WERI-Rb-1 (cell line): ENCODE data around the gene NHLRC2.
"Not testable (repeated sequence)": the region's sequence is repeated elsewhere in the genome, so short reads cannot be mapped to it uniquely, and the experiment has no call there.

Source experiments
- DNase-seq: peaks from one replicate; pipeline ENCODE4 v3.0.0-alpha.2; 2020
- H3K27ac ChIP-seq: fragments of 250-450 bp; sonication (Bioruptor Pico); 2 replicates; pipeline ENCODE4 v1.5.1; 2020; ENCODE audit warnings: mild to moderate bottlenecking, moderate library complexity
- H3K27me3 ChIP-seq: fragments of 250-450 bp; sonication (Bioruptor Pico); 2 replicates; pipeline ENCODE4 v1.5.1; 2021; ENCODE audit warnings: mild to moderate bottlenecking, low read depth, moderate library complexity; ENCODE audit not compliant: insufficient read depth, severe bottlenecking
- H3K36me3 ChIP-seq: fragments of 250-450 bp; sonication (Bioruptor Pico); 2 replicates; pipeline ENCODE4 v1.5.1; 2020; ENCODE audit warnings: mild to moderate bottlenecking, moderate library complexity
- H3K4me3 ChIP-seq: 2 replicates; pipeline ENCODE4 v1.5.1; 2011; ENCODE audit warnings: low read depth, mild to moderate bottlenecking, control low read depth, low read length
- H3K9me3 ChIP-seq: fragments of 250-450 bp; sonication (Bioruptor Pico); 2 replicates; pipeline ENCODE4 v1.5.1; 2021; ENCODE audit warnings: mild to moderate bottlenecking, moderate library complexity; ENCODE audit not compliant: severe bottlenecking
- TF ChIP-seq, protein P1 (sequence below): IDR thresholded peaks from 2 replicates; pipeline ENCODE4 v1.5.1; 2011; ENCODE audit warnings: low read depth, mild to moderate bottlenecking, control low read depth, inconsistent platforms, low read length

Gene NHLRC2

DNA sequence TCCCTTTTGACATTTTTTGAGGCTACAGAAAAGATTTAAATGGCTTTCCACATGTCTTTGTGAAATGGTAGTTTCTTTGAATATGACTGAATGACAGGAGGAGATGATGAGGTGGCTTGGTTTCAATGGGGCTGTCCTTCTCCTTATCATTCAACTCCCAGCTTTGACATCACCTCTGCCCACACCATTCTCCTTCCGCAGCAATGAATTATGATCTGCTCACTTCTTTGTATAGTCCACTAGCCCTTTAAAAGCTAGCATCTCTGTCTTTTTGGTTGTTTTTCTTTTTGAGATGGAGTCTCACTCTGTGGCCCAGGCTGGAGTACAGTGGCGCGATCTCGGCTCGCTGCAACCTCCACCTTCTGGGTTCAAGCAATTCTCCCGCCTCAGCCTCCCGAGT is 32.3 kb upstream of the NHLRC2 start:
- TF ChIP-seq, protein P1, sequence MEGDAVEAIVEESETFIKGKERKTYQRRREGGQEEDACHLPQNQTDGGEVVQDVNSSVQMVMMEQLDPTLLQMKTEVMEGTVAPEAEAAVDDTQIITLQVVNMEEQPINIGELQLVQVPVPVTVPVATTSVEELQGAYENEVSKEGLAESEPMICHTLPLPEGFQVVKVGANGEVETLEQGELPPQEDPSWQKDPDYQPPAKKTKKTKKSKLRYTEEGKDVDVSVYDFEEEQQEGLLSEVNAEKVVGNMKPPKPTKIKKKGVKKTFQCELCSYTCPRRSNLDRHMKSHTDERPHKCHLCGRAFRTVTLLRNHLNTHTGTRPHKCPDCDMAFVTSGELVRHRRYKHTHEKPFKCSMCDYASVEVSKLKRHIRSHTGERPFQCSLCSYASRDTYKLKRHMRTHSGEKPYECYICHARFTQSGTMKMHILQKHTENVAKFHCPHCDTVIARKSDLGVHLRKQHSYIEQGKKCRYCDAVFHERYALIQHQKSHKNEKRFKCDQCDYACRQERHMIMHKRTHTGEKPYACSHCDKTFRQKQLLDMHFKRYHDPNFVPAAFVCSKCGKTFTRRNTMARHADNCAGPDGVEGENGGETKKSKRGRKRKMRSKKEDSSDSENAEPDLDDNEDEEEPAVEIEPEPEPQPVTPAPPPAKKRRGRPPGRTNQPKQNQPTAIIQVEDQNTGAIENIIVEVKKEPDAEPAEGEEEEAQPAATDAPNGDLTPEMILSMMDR = no peak
- DNase-seq = no peak
- no peaks in the 10 kb centered on the region for H3K27me3 ChIP-seq
- H3K9me3 ChIP-seq = no peaks in the 10 kb centered on the region
- no peak overlapping the region for H3K4me3 ChIP-seq
- H3K36me3 ChIP-seq = no peaks in the 10 kb centered on the region
- H3K27ac ChIP-seq = no peak overlapping the region

DNA sequence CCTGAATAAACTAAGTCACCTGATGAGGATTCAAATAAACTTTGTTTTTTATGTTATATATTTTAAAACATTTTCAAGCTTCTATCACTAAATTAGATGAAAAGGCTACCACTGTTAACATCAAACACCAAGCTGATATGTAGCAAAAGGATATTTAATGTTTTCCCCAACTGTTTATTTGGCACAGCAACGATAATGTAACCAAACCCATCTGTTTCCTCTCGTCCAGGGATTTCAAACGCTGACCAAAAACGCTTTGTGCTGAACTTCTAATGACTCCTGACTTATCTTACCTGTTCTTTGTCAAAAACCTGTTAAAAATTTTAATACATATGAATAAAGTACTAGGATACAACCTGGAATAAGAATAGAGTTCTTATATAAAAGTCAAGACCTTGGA is 31.1 kb upstream of the NHLRC2 start:
- Histone ChIP-seq H3K36me3 (no peaks in the 10 kb centered on the region), H3K27me3 (no peaks in the 10 kb centered on the region), H3K27ac (no peak overlapping the region), H3K9me3 (no peaks in the 10 kb centered on the region), H3K4me3 (no peak overlapping the region)
- no peak for DNase-seq
- TF ChIP-seq, protein P1 = no peak

DNA sequence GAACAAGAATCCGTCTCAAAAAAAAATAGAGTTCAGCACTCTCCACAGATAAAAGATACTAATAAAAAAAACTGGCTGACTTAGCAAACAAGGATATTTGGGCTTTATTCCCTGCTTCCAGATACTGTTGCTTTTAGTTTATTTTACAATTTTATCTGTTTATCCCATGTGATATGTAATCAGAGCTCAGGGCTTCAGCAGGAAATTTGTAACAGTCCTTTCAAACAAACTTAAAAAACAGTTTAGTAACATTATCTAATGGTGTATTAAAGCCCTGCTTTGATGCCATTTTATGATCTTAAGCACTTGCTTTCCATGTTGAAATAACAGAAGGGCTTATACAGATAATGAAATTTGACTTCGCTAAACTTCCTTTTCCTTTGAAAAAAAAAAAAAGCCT is 28.7 kb upstream of the NHLRC2 start:
- no peak for DNase-seq
- H3K27me3 ChIP-seq = no peaks in the 10 kb centered on the region
- H3K4me3 ChIP-seq = no peak overlapping the region
- TF ChIP-seq, protein P1 = no peak
- no peaks in the 10 kb centered on the region for H3K36me3 ChIP-seq
- H3K9me3 ChIP-seq = no peaks in the 10 kb centered on the region
- H3K27ac ChIP-seq = no peak overlapping the region

GRCh38 chr10:113828567-113828966 is 25.9 kb upstream of the NHLRC2 start:
- H3K4me3 ChIP-seq, DNase-seq, H3K9me3 ChIP-seq, H3K36me3 ChIP-seq, H3K27me3 ChIP-seq, H3K27ac ChIP-seq: not testable (repeated sequence)

- H3K4me3 ChIP-seq = no peak overlapping the region
- TF ChIP-seq, protein P1 = no peak
- no peaks in the 10 kb centered on the region for H3K27me3 ChIP-seq
- H3K9me3 ChIP-seq = no peaks in the 10 kb centered on the region
- DNase-seq = no peak
- peaks cover 29% of the 10 kb centered on the region for H3K36me3 ChIP-seq
- no peak overlapping the region for H3K27ac ChIP-seq
Observed at GRCh38 chr10:113842171-113842570, 12.3 kb upstream of the NHLRC2 start.

- peaks cover 33% of the 10 kb centered on the region for H3K36me3 ChIP-seq
- H3K27me3 ChIP-seq = no peaks in the 10 kb centered on the region
- DNase-seq = no peak
Observed at GRCh38 chr10:113843972-113844485, 10.4 kb upstream of the NHLRC2 start.

More at GRCh38 chr10:113843972-113844485, 10.4 kb upstream of the NHLRC2 start:
- H3K27ac ChIP-seq = no peak overlapping the region
- no peak overlapping the region for H3K4me3 ChIP-seq
- no peaks in the 10 kb centered on the region for H3K9me3 ChIP-seq
- TF ChIP-seq, protein P1 = no peak
